ENCODE measurements around the gene WDR74. TPM values are rescaled to one million over a fixed set of nuclear protein-coding genes. Genes with fewer than 3 reads are reported as not detected.

Gene WDR74
- total RNA-seq, 1 donor from 2014 or later = 53.5 TPM

DNA sequence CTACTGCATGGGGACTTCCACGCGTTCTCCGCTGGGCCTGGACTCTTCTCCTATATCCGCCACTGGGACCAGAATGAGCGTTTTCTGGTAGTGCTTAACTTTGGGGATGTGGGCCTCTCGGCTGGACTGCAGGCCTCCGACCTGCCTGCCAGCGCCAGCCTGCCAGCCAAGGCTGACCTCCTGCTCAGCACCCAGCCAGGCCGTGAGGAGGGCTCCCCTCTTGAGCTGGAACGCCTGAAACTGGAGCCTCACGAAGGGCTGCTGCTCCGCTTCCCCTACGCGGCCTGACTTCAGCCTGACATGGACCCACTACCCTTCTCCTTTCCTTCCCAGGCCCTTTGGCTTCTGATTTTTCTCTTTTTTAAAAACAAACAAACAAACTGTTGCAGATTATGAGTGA is 49.0 kb upstream of the WDR74 start:
- H2AFZ ChIP-seq (ENCODE audit: low read depth, low read length) = no peak overlapping the region
- H3K27me3 Mint-ChIP-seq (ENCODE audit: low read depth, unreplicated experiment) = no peaks in the 10 kb centered on the region
- H3K9me3 Mint-ChIP-seq (ENCODE audit: unreplicated experiment) = no peaks in the 10 kb centered on the region
- peaks cover 10% of the 10 kb centered on the region for H3K4me1 ChIP-seq (ENCODE audit: insufficient read depth, low read length)
- no peak overlapping the region for H3K4me2 ChIP-seq (ENCODE audit: low read length)
- peak overlapping the region; percentile 19 for H3K27ac Mint-ChIP-seq (ENCODE audit: unreplicated experiment)
- H3K27ac ChIP-seq (ENCODE audit: low read depth, low read length) = no peak overlapping the region
- peaks cover 38% of the 10 kb centered on the region for H3K79me2 ChIP-seq (ENCODE audit: insufficient read depth, low read length)
- TF ChIP-seq, protein P1, sequence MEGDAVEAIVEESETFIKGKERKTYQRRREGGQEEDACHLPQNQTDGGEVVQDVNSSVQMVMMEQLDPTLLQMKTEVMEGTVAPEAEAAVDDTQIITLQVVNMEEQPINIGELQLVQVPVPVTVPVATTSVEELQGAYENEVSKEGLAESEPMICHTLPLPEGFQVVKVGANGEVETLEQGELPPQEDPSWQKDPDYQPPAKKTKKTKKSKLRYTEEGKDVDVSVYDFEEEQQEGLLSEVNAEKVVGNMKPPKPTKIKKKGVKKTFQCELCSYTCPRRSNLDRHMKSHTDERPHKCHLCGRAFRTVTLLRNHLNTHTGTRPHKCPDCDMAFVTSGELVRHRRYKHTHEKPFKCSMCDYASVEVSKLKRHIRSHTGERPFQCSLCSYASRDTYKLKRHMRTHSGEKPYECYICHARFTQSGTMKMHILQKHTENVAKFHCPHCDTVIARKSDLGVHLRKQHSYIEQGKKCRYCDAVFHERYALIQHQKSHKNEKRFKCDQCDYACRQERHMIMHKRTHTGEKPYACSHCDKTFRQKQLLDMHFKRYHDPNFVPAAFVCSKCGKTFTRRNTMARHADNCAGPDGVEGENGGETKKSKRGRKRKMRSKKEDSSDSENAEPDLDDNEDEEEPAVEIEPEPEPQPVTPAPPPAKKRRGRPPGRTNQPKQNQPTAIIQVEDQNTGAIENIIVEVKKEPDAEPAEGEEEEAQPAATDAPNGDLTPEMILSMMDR (IDR thresholded peaks at IDR 0.05; ENCODE audit: insufficient read depth, low read depth, low read length) = no peak
- H3K27me3 ChIP-seq (ENCODE audit: insufficient read depth, low read length) = no peaks in the 10 kb centered on the region
- peaks cover 67% of the 10 kb centered on the region for H4K20me1 ChIP-seq (ENCODE audit: insufficient read depth, low read length)
- no peaks in the 10 kb centered on the region for H3K9me3 ChIP-seq (ENCODE audit: insufficient read depth, low read depth, low read length)
- DNase-seq (ENCODE audit: low read depth) = no peak
- H3K36me3 ChIP-seq (ENCODE audit: insufficient read depth, low read length) = peaks cover 59% of the 10 kb centered on the region
- no peak for FAIRE-seq
- no peak overlapping the region for H3K4me3 Mint-ChIP-seq (ENCODE audit: unreplicated experiment)
- peaks cover 29% of the 10 kb centered on the region for H3K36me3 Mint-ChIP-seq (ENCODE audit: low read depth, unreplicated experiment)
- no peak overlapping the region for H3K9ac ChIP-seq (ENCODE audit: low read length)
- no peak overlapping the region for H3K4me3 ChIP-seq (ENCODE audit: insufficient read depth, low read depth, low read length)
- peaks cover 33% of the 10 kb centered on the region for H3K4me1 Mint-ChIP-seq (ENCODE audit: low read depth, unreplicated experiment)

DNA sequence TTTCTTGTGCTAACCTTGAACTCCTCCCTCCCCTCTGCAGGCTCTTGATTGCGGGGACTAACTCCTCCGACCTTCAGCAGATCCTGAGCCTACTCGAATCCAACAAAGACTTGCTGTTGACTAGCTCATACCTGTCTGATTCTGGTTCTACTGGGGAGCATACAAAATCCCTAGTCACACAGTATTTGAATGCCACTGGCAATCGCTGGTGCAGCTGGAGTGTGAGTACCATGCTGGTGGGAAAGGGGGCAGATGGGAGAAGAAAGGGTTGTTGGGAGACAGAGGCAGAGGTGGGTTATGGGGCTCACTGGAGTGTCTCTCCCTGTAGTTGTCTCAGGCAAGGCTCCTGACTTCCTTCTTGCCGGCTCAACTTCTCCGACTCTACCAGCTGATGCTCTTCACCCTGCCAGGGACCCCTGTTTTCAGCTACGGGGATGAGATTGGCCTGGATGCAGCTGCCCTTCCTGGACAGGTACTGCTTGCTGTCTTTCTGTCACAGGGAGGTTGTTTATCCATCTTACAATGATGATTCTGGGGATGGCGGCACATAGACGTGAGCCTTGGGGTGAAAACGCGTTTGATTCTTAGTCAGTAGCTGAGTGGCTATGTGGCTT is 45.9 kb upstream of the WDR74 start:
- Histone ChIP-seq H3K9me3 (ENCODE audit: insufficient read depth, low read depth, low read length) (no peaks in the 10 kb centered on the region), H3K9ac (ENCODE audit: low read length) (peak overlapping the region; percentile 36), H3K4me2 (ENCODE audit: low read length) (peak overlapping the region; percentile 64), H3K36me3 (ENCODE audit: insufficient read depth, low read length) (peaks cover 68% of the 10 kb centered on the region), H3K4me1 (ENCODE audit: insufficient read depth, low read length) (peaks cover 21% of the 10 kb centered on the region), H3K27ac (ENCODE audit: low read depth, low read length) (no peak overlapping the region), H3K79me2 (ENCODE audit: insufficient read depth, low read length) (peaks cover 64% of the 10 kb centered on the region), H3K4me3 (ENCODE audit: insufficient read depth, low read depth, low read length) (no peak overlapping the region), H4K20me1 (ENCODE audit: insufficient read depth, low read length) (peaks cover 76% of the 10 kb centered on the region), H3K27me3 (ENCODE audit: insufficient read depth, low read length) (no peaks in the 10 kb centered on the region), H2AFZ (ENCODE audit: low read depth, low read length) (no peak overlapping the region)
- no peaks in the 10 kb centered on the region for H3K27me3 Mint-ChIP-seq (ENCODE audit: low read depth, unreplicated experiment)
- no peaks in the 10 kb centered on the region for H3K9me3 Mint-ChIP-seq (ENCODE audit: unreplicated experiment)
- H3K36me3 Mint-ChIP-seq (ENCODE audit: low read depth, unreplicated experiment) = peaks cover 44% of the 10 kb centered on the region
- no peak for FAIRE-seq
- DNase-seq (ENCODE audit: low read depth) = no peak
- peaks cover 37% of the 10 kb centered on the region for H3K4me1 Mint-ChIP-seq (ENCODE audit: low read depth, unreplicated experiment)
- no peak overlapping the region for H3K27ac Mint-ChIP-seq (ENCODE audit: unreplicated experiment)
- TF ChIP-seq EZH2 (IDR thresholded peaks at IDR 0.05; ENCODE audit: insufficient read depth, low read length) = no peak
- TF ChIP-seq, protein P1 (IDR thresholded peaks at IDR 0.05; ENCODE audit: insufficient read depth, low read depth, low read length) = no peak
- H3K4me3 Mint-ChIP-seq (ENCODE audit: unreplicated experiment) = peak overlapping the region; percentile 75

DNA sequence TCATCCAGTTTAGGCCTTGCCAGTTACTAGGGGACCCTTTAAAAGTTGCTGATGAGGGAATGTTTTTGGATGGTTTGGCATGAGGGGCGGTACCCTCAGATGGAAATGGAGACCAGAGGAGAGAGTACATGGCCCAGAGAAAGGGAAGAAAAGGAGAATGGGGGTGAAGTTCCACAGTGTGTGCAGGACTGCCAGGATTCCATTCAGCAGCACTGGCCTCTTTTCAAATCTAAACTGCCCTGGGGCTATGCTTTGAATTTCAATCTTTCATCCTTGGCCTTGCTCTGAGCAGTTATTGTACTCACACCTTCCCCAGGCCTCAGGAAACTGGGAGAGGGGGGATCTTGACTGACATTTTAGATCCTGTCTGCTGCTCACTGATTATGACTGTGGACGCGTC is 44.3 kb upstream of the WDR74 start:
- no peak for FAIRE-seq

More for the DNA sequence above, 44.3 kb upstream of the WDR74 start:
- Histone ChIP-seq H3K27me3 (ENCODE audit: insufficient read depth, low read length) (no peaks in the 10 kb centered on the region), H3K4me1 (ENCODE audit: insufficient read depth, low read length) (peaks cover 32% of the 10 kb centered on the region), H3K4me2 (ENCODE audit: low read length) (peak overlapping the region; percentile 87), H2AFZ (ENCODE audit: low read depth, low read length) (no peak overlapping the region), H3K4me3 (ENCODE audit: insufficient read depth, low read depth, low read length) (peak overlapping the region; percentile 81), H3K79me2 (ENCODE audit: insufficient read depth, low read length) (peaks cover 64% of the 10 kb centered on the region), H4K20me1 (ENCODE audit: insufficient read depth, low read length) (peaks cover 62% of the 10 kb centered on the region), H3K36me3 (ENCODE audit: insufficient read depth, low read length) (peaks cover 55% of the 10 kb centered on the region), H3K9me3 (ENCODE audit: insufficient read depth, low read depth, low read length) (no peaks in the 10 kb centered on the region), H3K9ac (ENCODE audit: low read length) (peak overlapping the region; percentile 100), H3K27ac (ENCODE audit: low read depth, low read length) (peak overlapping the region; percentile 5)
- Mint-ChIP-seq H3K4me3 (ENCODE audit: unreplicated experiment) (peak overlapping the region; percentile 99), H3K9me3 (ENCODE audit: unreplicated experiment) (no peaks in the 10 kb centered on the region), H3K36me3 (ENCODE audit: low read depth, unreplicated experiment) (peaks cover 34% of the 10 kb centered on the region), H3K4me1 (ENCODE audit: low read depth, unreplicated experiment) (peaks cover 31% of the 10 kb centered on the region), H3K27me3 (ENCODE audit: low read depth, unreplicated experiment) (no peaks in the 10 kb centered on the region), H3K27ac (ENCODE audit: unreplicated experiment) (peak overlapping the region; percentile 99)
- TF ChIP-seq, protein P1 (IDR thresholded peaks at IDR 0.05; ENCODE audit: insufficient read depth, low read depth, low read length) = no peak
- TF ChIP-seq EZH2 (IDR thresholded peaks at IDR 0.05; ENCODE audit: insufficient read depth, low read length) = no peak
- DNase-seq (ENCODE audit: low read depth) = no peak

Measured in astrocyte (in vitro differentiated cells and primary cell).